ENCODE results near the gene GCDH.
A peak's percentile ranks its signal among the peaks of the same experiment; 100 is the strongest.

Gene GCDH

GRCh38 chr19:12937927-12938778, 47.2 kb downstream of the GCDH start, which contains the start of gene CALR:
Gene CALR (plus strand): TSS chr19:12938609. CDS start chr19:12938680, 71 bp downstream.
- TF ChIP-seq PATZ1 (CRISPR knock-in tag; IDR thresholded peaks at IDR 0.05; ENCODE audit: borderline replicate concordance) (peak; percentile 61; the same call in 1 of the 2 replicates), TCF4 (CRISPR knock-in tag; IDR thresholded peaks at IDR 0.05; ENCODE audit: borderline replicate concordance) (no peak)
- ATAC-seq = peak; percentile 93

GRCh38 chr19:12938779-12939601, 48.0 kb downstream of the GCDH start:
- TF ChIP-seq TCF4 (CRISPR knock-in tag; IDR thresholded peaks at IDR 0.05; ENCODE audit: borderline replicate concordance) (no peak), ARNTL (CRISPR knock-in tag; IDR thresholded peaks at IDR 0.05; ENCODE audit: borderline replicate concordance, low read depth) (no peak), CSDC2 (CRISPR knock-in tag; IDR thresholded peaks at IDR 0.05) (no peak), ZFP3 (CRISPR knock-in tag; IDR thresholded peaks at IDR 0.05) (no peak), TSHZ2 (CRISPR knock-in tag; IDR thresholded peaks at IDR 0.05) (no peak)
- ATAC-seq = peak; percentile 24

- ATAC-seq = no peak
These were observed 49.0 kb downstream of the GCDH start for GRCh38 chr19:12939975-12940423.

More at GRCh38 chr19:12939975-12940423, 49.0 kb downstream of the GCDH start:
- TF ChIP-seq ESRRG (CRISPR knock-in tag; IDR thresholded peaks at IDR 0.05) (no peak), RARB (CRISPR knock-in tag; IDR thresholded peaks at IDR 0.05) (no peak), CREB5 (CRISPR knock-in tag; IDR thresholded peaks at IDR 0.05; ENCODE audit: low read depth) (no peak), POU6F1 (CRISPR knock-in tag; IDR thresholded peaks at IDR 0.05; ENCODE audit: borderline replicate concordance, low read depth) (no peak), BACH2 (CRISPR knock-in tag; IDR thresholded peaks at IDR 0.05; ENCODE audit: borderline replicate concordance) (no peak), PATZ1 (CRISPR knock-in tag; IDR thresholded peaks at IDR 0.05; ENCODE audit: borderline replicate concordance) (no peak), CSDC2 (CRISPR knock-in tag; IDR thresholded peaks at IDR 0.05) (no peak)
